Measurements from ENCODE around the gene NOL9.
"Not testable (repeated sequence)": the region's sequence is repeated elsewhere in the genome, so short reads cannot be mapped to it uniquely, and the experiment has no call there.

The NOL9 gene

DNA sequence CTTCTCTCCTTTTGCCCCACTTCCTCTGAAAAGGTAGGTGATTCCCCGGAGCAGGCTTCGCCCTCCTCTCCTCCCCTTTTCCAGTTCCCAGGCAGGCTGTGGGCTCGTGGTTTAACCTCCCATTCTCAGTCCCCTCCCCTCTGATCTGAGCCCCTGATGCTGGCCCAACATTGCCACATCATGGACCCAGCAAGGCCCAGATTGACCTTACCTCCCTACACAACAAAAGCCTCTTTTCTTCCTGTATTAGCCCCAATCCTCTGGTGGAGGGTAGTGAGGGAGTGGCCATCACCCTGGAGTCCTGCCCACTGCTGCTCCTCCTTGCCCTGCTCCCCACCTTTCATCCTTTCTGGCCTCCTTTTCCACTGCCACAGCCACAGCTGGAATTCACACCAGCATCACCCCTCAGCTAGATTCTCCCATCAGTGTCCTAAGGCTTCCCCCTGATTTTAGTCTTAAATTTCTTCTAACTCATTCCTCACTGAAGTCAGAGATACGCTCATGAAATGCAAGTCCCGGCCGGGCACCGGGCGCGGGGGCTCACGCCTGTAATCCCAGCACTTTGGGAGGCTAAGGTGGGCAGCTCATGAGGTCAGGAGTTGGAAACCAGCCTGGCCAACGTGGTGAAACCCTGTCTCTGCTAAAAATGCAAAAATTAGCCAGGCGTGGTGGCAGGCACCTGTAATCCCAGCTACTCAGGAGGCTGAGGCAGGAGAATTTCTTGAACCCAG, 18.5 kb upstream of the NOL9 start:
- DNase-seq (ENCODE audit: low read depth) = no peak

DNA sequence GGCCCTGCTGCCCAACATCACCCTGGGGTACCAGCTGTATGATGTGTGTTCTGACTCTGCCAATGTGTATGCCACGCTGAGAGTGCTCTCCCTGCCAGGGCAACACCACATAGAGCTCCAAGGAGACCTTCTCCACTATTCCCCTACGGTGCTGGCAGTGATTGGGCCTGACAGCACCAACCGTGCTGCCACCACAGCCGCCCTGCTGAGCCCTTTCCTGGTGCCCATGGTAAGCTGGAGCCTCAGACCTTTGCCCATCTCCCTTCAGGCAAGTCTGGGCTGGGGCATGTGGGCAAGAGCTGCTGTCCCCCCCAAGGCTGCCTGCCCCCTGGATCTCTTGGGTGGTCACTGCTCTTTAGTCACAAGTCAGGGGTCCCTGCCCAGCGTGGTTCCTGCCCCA, 16.7 kb upstream of the NOL9 start:
- DNase-seq (ENCODE audit: low read depth) = no peak

DNA sequence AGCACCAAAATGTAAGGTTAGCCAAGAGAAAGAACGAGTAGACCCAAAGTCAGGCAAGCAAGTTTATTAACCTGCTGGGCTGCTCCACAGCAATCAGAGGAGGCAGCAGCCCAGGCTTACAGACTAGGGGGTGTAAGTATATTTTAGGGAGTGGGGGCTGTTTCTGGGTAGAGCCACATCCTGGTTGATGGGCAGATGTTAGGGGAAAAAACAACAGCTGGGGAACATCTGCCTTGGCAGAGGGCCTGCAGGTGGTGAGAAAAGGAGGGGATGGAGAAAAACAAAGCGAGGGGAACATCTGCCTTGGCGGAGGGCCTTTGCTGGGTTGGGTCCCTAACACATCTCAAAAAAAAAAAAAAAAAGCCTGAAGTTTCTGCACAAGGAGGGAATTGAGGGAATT, 15.8 kb upstream of the NOL9 start:
- DNase-seq (ENCODE audit: low read depth) = no peak

DNA sequence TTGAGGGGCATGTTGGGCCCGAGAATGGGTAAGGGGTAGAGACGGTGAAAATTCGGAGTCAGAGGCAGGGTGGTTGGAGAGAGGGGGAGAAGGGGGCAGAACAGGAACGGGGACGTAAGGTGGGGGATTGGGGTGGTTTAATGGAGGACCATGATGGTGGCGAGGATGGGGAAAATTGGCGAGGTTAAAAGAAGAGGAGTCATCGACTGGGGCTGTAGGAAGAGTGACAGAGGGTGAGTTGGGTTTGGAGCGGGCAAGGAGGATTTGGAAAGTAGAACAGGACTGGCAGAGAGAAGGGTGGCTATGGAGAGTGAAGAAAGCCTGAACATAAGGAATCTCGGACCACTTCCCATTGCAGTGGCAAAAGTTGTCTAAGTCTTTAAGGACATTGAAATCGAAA, 14.7 kb upstream of the NOL9 start:
- no peak for DNase-seq (ENCODE audit: low read depth)

DNA sequence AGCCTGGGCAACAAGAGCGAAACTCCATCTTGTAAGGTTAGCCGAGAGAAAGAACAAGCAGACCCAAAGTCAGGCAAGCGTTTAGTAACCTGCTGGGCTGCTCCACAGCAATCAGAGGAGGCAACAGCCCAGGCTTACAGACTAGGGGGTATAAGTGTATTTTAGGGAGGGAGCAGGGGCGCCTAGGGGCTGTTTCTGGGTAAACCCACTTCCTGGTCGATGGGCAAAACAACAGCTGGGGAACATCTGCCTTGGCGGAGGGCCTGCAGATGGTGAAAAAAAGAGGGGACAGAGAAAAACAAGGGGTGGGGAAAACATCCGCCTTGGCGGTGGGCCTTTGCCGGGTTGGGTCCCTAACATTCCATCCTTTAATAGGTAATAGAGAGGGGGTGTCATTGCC, 6.0 kb upstream of the NOL9 start:
- DNase-seq (ENCODE audit: low read depth) = no peak

DNA sequence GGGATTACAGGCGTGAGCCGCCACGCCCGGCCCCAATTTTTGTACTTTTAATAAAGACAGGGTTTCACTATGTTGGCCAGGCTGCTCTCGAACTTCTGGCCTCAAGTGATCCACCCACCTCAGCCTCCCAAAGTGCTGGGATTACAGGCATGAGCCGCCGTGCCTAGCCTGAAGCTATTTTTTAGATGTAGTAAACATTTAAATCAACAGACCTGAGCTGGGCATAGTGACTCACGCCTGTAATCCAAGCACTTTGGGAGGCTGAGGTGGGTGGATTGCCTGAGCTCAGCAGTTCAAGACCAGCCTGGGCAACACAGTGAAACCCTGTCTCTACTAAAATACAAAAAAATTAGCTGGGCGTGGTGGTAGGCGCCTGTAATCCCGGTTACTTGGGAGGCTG, 4.8 kb upstream of the NOL9 start:
- DNase-seq (ENCODE audit: low read depth) = not testable (repeated sequence)

DNA sequence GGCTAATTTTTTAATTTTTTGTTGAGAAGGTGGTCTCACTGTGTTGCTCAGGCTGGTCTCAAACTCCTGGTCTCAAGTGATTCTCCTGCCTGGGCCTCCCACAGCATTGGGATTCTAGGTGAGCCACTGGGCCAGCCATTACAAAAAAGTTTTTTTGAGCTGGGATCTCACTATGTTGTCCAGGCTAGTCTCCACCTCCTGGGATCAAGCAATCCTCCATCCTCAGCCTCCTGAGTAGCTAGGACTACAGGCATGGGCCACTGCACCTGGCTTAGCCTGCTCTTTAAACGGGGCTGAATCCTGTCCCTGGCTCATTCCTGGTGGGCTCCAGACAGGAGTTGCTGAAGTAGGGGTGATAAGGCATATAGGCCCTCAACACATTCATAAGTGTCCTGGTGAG, 3.3 kb upstream of the NOL9 start:
- DNase-seq (ENCODE audit: low read depth) = no peak

DNA sequence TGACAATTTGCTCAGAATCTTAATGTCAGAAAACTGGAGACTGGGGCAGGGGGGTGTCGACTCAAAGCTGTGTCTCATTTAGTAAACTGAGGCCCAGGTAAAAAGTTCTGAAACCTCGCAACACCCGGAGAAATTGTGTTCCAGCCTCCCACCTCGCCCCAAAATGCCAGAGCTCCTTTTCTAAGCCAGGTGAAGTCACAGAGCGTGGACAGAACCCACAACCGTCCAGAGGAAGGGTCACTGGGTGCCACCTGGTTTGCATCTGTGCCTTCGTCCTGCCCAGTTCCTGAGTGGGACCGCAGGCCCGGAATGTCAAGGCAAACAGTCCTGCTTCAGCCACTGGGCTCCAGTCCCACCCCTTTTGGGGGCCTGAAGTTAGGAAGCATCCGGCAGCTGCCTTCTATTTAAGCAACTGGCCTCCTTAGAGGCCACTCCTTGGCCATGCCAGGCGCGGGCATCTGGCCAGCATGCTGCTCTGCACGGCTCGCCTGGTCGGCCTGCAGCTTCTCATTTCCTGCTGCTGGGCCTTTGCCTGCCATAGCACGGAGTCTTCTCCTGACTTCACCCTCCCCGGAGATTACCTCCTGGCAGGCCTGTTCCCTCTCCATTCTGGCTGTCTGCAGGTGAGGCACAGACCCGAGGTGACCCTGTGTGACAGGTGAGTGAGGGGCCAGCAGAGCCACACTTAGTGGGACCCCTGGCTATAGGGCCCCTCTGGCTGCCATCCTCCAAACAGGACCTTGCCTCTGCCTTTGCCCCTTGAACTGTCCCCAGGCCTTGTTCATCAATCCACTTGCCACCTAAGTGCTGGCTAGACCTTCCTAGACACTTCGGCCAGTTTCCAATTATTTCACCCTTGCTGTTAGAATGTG, 830 bp upstream of the NOL9 start, which contains the start of gene TAS1R1:
TSS of gene TAS1R1 (plus strand) at position 401 of the 872 bp plus-strand sequence. CDS start at position 468, 67 bp downstream.
- DNase-seq (ENCODE audit: low read depth) = no peak

DNA sequence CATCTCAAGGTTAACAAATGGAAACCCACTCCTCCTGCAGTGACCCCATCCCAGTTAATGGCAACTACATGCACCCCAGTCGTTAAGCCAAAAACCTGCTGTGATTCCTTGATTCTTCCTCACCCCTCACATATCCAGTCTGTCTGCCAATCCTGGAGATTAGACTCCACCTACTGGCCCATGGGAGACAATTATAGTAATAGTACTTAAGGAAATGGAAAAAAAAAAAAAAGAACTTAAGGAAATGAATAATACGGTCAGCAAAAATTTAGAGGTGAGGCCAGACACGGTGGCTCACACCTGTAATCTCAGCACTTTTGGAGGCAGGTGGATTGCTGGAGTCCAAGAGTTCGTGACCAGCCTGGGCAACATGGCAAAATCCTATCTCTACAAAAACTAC, 7.0 kb downstream of the NOL9 start:
- DNase-seq (ENCODE audit: low read depth) = no peak

DNA sequence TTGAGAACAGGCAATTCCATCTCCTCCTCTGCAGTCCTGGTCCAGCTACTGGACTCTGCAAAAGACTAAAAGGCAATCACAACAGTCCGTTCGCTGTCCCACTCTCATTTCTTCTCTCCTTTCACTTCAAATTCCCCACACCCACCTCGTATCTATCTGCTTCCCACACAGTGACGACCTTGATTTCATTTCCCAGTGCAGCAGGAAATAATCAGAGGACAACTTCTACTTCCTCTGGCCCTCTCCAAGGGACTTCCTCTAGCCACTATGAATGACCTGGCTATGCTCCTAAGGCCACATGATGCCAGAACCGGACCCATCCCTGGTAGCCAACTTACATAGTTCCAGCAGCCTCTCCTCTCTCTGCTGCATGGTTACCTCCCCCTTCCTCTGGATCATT, 8.0 kb downstream of the NOL9 start:
- no peak for DNase-seq (ENCODE audit: low read depth)

DNA sequence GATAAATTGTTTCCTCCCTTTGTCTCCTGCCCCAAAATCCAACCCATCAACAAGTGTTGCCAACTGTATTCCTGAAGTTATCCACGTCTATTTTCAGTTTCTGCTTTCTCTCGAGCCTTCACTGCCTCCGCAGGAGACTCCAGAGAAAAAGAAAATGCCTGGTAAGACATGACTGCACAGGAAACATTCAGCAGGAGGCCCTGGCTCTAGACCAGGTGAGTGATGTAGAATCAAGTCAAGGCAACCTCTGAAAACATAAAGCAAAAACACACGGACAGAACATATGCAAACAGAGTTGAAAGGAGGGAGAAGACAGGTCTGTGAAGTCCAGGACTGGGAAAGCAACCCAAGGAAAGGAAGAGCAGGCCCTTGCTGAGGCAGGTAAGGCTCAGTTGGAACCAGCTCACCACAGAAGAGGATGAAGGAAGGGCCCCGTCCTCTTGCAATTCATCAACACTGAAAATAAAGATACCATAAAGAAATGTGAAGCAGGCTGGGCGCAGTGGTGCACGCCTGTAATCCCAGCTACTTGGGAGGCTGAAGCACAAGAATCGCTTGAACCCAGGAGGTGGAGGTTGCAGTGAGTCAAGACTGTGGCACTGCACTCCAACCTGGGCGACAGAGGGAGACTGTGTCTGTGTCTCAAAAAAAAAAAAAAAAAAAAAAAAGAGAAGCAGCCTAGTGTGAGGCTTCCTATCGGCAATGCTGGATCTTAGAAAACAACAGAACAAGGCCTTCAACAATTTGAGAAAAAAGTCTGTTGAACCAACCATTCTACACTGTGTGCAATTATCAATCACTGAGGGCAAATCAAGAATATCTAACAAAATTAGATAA, 8.8 kb downstream of the NOL9 start:
- no peak for DNase-seq (ENCODE audit: low read depth)

DNA sequence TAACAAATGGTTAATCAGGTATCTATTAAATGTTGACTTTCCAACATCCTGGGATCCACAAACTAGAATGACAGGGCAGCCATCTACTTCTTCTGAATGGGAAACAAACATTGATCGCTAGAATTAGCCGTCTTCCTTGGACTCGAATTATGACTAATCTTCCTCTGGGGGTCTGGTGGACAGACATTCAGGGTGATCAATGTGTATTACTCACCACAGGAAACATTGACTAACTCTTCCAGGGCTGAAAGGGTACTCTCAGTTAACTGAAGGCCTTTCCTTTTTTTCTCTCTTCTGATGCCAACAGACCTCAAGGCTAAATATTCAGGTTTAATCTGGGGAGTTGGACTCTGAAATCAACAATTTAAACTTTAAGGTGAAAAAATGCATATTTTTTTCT, 9.5 kb downstream of the NOL9 start:
- no peak for DNase-seq (ENCODE audit: low read depth)

DNA sequence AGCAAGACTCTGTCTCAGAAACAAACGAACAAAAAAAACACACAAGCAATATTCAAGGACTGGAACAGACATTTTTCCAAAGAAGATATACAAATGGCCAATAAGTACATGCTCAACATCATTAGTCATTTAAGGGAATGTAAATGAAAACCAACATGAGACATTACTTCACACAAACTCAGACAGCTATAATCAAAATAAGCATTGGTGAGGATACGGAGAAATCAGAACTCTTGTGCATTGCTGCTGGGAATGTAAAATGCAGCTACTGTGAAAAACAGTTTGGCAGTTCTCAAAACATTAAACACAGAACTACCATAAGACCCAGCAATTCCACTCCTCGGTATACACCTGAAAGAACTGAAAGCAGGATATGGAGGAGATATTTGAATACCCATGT, 15.4 kb downstream of the NOL9 start:
- DNase-seq (ENCODE audit: low read depth) = no peak

DNA sequence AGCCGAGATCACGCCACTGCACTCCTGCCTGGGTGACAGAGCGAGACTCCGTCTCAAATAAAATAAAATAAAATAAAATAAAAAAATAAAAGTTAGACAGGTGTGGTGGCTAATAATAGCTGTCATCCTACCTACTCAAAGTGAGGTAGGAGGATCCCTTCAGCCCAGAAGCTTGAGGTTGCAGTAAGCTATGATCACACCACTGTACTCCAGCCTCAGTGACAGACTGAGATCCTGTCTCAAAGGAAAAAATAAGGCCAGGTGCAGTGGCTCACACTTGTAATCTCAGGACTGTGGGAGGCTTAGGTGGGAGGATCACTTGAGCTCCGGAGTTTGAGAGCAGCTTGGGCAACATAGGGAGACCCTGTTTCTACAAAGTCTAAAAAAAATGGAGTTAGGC, 18.0 kb downstream of the NOL9 start:
- DNase-seq (ENCODE audit: low read depth) = no peak

DNA sequence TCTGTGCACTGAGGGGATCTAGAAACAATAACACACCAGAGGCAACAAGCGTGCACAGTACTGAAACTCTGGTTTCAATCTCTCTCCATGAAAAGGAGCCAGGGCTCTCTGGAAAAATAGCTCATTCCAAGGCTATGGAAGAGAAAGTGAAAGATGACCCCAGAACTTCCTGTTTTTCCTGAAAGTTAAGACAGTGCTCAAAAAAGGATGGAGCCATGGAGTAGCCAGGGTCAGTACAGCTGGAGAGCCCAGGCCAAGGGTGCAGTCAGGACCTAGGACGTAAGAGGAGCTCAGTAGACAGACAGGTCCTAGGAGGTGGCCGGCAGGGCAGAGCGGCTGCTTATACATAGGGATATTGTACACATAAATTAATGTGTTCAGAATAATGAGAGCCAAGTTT, 19.1 kb downstream of the NOL9 start:
- DNase-seq (ENCODE audit: low read depth) = no peak

DNA sequence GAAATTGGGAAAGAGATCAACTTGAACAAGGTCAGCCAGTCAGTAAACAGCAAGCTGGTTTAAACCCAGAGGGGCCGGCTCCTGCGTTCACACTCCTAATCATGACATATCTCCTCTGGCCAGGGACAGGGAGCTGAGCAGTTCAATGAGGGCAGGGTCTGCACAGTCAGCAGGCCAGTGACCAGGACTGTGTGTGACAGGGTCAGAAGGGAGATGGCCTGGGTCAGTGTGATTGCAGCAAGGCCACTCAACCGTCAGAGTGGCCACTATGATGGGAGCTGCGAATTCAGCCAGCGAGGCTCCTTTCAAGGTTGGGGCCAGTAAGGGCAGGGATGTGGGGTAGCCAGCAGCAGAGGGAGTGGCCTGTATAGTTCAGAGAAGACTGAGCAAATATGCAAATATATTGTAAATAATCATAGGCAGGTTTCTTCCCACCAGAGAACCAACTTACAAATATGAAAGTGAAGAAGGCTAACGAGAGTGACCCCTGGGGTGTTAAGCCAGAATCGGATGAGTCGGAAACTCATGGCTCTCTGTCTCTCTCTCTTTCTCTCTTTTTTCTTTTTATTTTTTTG, 20.0 kb downstream of the NOL9 start:
- no peak for DNase-seq (ENCODE audit: low read depth)

DNA sequence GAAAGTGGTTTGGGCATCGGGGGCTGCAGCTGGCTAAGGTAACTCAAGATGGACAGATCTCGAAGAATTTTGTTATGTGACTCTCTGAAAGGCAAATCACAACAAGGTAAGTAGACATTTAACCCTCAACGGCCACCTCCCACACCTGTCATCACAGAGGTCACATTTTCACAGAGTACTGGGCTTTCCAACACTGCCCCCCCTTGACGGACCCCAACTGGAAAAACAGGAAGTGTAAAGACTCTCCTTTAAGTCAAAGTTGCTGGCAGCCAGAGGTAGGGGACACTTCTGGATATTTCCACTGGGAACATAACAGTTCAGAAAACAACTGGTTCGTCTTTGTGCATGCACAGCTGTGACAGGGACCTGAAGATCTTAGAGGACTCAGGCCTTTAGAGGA, 22.3 kb downstream of the NOL9 start:
- DNase-seq (ENCODE audit: low read depth) = no peak

DNA sequence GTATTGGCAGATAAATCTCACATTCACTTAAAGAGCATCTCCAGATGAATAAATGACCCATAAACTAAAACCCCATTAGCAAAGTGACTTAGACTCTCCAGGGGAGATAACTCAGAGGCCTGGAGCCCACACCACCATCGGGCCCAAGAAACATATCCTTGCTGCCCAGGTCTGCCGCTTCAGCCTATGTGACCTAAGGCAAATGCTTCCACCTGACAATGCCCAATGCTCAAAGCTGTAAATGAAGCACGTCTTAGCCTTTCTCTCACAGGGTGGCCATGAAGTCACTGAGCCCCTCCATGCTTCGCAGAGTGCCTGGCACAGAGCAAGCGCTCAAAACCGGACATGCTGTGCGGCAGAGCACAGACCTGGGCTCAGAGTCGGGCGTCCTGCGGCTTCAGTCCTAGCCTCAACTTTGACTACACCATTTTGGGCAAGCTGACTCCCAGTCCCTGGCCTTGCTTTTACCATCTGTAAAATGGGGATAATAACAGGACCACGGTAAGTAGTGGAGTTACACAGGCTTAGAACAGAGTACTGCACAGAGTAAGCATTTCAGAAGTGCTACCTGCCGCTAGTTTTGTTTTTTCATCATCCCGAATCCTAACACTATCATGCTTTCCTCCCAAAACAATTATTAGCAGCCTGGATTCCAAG, 23.7 kb downstream of the NOL9 start:
- DNase-seq (ENCODE audit: low read depth) = no peak

DNA sequence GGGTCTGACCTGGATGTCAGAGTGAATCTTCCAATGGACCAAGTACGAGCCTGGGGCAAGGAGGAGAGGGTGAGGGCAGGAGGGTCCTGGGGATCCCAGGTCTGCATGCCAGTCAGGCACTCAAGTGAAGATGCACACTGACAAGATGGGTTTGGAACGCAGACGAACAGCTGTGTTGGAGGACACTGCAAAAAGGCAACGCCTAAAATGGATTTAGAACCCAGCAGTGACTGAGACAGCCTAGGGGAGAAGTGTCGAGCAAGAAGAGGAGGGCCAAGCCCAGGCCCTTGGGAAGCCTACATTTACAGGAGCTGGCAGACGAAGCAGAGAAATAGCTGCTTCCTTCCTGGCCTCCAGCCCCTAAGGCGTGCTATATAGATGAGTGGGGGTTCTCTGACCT, 25.8 kb downstream of the NOL9 start:
- DNase-seq (ENCODE audit: low read depth) = no peak

DNA sequence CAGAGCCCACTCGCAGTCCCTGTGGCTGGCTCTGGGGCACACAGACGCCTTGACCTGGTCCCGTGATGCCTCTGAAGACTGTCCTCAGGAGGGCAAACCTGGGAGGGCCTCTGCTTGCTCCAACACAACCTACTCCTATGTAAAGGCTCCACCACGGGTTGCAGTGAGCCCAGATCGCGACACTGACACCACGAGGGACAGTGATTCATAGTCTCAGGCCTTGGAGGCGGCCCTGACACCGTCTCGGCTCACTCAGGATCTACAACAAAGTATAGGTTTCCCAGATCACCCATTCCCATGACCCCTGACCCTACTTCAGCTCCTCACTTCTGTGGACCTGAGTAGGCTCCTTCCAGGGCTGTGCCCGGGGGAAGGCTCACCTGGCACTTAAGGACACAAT, 28.0 kb downstream of the NOL9 start:
- no peak for DNase-seq (ENCODE audit: low read depth)

DNA sequence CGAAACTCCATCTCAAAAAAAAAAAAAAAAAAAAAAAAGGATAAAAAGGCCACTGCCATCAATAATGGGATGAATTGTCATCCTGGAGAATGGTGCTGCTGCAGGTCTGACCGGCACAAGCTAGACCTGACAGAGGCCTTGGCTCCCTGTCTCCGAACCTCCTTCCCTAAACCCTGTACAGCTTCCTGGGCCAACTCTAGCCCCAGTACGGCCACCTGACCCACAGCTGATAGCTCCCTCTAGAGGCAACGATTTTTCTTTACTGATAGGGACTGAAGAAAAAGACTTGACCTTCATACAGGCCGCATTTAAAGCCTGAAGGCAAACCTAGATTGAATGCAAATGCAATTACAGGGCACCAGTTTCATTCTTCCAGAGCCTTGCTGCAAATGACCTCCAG, 30.7 kb downstream of the NOL9 start:
- DNase-seq (ENCODE audit: low read depth) = no peak

DNA sequence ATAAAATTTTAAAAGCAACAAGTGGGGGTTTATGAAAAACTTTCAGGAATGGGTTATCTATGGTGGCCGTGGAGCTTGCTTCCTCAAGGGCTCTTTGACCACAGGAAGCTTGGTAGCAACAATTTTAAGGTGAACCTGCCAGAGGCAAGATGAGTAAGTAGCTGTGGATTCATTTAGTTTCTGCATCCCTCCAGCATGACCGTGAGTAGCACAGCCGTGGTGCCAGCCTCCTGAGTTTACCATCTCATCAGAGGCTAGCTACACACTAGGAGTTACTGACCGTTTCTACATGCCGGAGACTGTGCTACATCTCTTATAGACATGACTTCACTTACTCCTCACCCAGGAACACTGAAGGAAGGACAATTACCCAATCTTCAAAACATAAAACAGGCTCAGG, 32.8 kb downstream of the NOL9 start:
- no peak for DNase-seq (ENCODE audit: low read depth)

All from CMK (cell line).